ENCODE measurements around the gene RAB40B.

- TF ChIP-seq, protein P1, sequence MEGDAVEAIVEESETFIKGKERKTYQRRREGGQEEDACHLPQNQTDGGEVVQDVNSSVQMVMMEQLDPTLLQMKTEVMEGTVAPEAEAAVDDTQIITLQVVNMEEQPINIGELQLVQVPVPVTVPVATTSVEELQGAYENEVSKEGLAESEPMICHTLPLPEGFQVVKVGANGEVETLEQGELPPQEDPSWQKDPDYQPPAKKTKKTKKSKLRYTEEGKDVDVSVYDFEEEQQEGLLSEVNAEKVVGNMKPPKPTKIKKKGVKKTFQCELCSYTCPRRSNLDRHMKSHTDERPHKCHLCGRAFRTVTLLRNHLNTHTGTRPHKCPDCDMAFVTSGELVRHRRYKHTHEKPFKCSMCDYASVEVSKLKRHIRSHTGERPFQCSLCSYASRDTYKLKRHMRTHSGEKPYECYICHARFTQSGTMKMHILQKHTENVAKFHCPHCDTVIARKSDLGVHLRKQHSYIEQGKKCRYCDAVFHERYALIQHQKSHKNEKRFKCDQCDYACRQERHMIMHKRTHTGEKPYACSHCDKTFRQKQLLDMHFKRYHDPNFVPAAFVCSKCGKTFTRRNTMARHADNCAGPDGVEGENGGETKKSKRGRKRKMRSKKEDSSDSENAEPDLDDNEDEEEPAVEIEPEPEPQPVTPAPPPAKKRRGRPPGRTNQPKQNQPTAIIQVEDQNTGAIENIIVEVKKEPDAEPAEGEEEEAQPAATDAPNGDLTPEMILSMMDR (IDR thresholded peaks at IDR 0.05) = no peak
- no peak for TF ChIP-seq POLR2A (IDR thresholded peaks at IDR 0.05)
These were observed 54.4 kb downstream of the RAB40B start for GRCh38 chr17:82644148-82644547.

Data from vagina (tissue), 2 donors.